HCEC 1CT (cell line): Measurements from ENCODE around the gene KLHDC3.

Experiments used
- DNase-seq: peaks from one replicate; pipeline ENCODE4 v3.0.0-alpha.2; 2017

The KLHDC3 gene

GRCh38 chr6:43059168-43060033, 45.4 kb downstream of the KLHDC3 start, which contains the start of the genes KLC4 and MRPL2:
Gene KLC4, plus strand, starts transcription at chr6:43059631. Its CDS starts 1,705 bp downstream, at chr6:43061336.
Gene MRPL2, minus strand, starts transcription at chr6:43059434. Its CDS starts 53 bp downstream, at chr6:43059381.
- peak; percentile 99 for DNase-seq

GRCh38 chr6:43060034-43060754, 46.1 kb downstream of the KLHDC3 start:
- no peak for DNase-seq

GRCh38 chr6:43060755-43061633, 46.9 kb downstream of the KLHDC3 start:
- DNase-seq: no peak

DNA sequence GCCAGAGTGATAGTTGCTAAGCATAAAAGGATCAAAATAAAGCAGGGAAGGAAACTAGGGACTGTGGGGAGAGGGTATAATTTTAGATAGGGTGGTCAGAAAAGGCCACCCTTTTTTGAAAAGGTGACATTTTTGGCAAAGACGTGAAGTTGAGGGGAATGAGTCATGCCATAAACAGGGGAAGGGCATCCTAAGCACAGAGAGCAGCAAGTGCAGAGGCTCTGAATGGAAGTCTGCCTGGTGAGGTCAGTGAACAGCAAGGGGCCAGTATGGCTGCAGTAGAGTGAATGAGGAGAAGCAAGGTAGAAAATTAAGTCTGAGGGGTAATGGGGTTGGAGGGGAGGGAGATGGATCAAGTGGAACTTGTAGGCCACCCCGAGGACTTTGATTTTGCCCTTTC, 47.8 kb downstream of the KLHDC3 start:
- no peak for DNase-seq

DNA sequence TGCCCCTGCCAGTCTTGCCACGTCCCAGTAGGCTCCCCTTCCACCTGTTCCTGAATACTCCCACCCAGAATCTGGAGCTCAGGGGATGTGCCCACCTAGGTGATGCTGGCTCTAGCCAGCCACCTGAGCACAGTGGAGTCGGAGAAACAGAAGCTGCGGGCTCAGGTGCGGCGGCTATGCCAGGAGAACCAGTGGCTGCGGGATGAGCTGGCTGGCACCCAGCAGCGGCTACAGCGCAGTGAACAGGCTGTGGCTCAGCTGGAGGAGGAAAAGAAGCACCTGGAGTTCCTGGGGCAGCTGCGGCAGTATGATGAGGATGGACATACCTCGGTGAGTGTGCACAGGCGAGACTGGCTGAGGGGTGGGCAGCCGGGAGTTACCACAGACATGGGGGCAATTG, 48.8 kb downstream of the KLHDC3 start:
- DNase-seq: no peak

GRCh38 chr6:43070028-43070632, 56.1 kb downstream of the KLHDC3 start:
- DNase-seq: peak; percentile 65
